K562 (cell line): ENCODE measurements around the gene CLDN7. TPM values are rescaled to one million over a fixed set of nuclear protein-coding genes. Genes with fewer than 3 reads are reported as not detected.
A peak's percentile ranks its signal among the peaks of the same experiment; 100 is the strongest.

Experiments used
- E2F6 ChIP-seq, 2 experiments: IDR thresholded peaks; 2 replicates each; pipeline ENCODE4 v1.6.1; 2011; ENCODE audit warnings: borderline replicate concordance in 1 of 2, control low read depth in 1 of 2, low read depth in 1 of 2, low read length in 1 of 2, mild to moderate bottlenecking in 1 of 2, mixed read lengths in 1 of 2, moderate library complexity in 1 of 2; ENCODE audit not compliant: insufficient read depth in 1 of 2, insufficient read length in 1 of 2, poor library complexity in 1 of 2, severe bottlenecking in 1 of 2; ENCODE audit errors: extremely low read depth in 1 of 2
- HCFC1 ChIP-seq: IDR thresholded peaks from 2 replicates; pipeline ENCODE4 v1.6.1; 2012; ENCODE audit warnings: low read depth, low read length, improper control_type of control experiment
- HDGF ChIP-seq: fragments of 450-650 bp; IDR thresholded peaks from 2 replicates; pipeline ENCODE4 v1.6.1; 2016
- JUN ChIP-seq, 2 experiments: sonication (generic) in 1 of 2; formaldehyde crosslinking in 1 of 2; IDR thresholded peaks; 2 replicates each; pipeline versions ENCODE4 v1.6.1 to v1.8.0; 2012 to 2022; ENCODE audit warnings: borderline replicate concordance in 2 of 2, mild to moderate bottlenecking in 2 of 2, improper control_type of control experiment in 1 of 2, low read depth in 1 of 2, low read length in 1 of 2, missing genetic modification reagents in 1 of 2
- LEF1 ChIP-seq: fragments of 450-650 bp; IDR thresholded peaks from 2 replicates; pipeline ENCODE4 v1.6.1; 2016; ENCODE audit warnings: mild to moderate bottlenecking
- MAFG ChIP-seq: fragments of 450-650 bp; conservative IDR thresholded peaks from 2 replicates; pipeline ENCODE4 v1.6.1; 2016; ENCODE audit warnings: missing genetic modification characterization, missing compliant biosample characterization
- MTA1 ChIP-seq: fragments of 450-650 bp; IDR thresholded peaks from 2 replicates; pipeline ENCODE4 v1.6.1; 2017; ENCODE audit warnings: borderline replicate concordance
- NFE2 ChIP-seq: IDR thresholded peaks from 2 replicates; pipeline ENCODE4 v1.6.1; 2014; ENCODE audit warnings: antibody characterized with exemption, low read depth
- PRDM10 ChIP-seq: fragments of 450-650 bp; IDR thresholded peaks from 2 replicates; pipeline ENCODE4 v1.6.1; 2018; ENCODE audit not compliant: partially characterized antibody
- RCOR1 ChIP-seq, 2 experiments: IDR thresholded peaks; 2 replicates each; pipeline ENCODE4 v1.6.1; 2012; ENCODE audit warnings: low read depth in 2 of 2, low read length in 2 of 2, borderline replicate concordance in 1 of 2, improper control_type of control experiment in 1 of 2
- RNF219 ChIP-seq: fragments of 250-450 bp; sonication (Bioruptor Pico); IDR thresholded peaks from 2 replicates; pipeline ENCODE4 v1.5.0; 2022; ENCODE audit warnings: mild to moderate bottlenecking
- SMAD2 ChIP-seq: fragments of 150-350 bp; IDR thresholded peaks from 2 replicates; pipeline ENCODE4 v1.6.1; 2014; ENCODE audit warnings: low read depth, mild to moderate bottlenecking, low read length
- SREBF2 ChIP-seq: sonication (generic); formaldehyde crosslinking; IDR thresholded peaks from 2 replicates; pipeline ENCODE4 v1.4.0; 2020; ENCODE audit warnings: mild to moderate bottlenecking, missing genetic modification reagents
- TAF15 ChIP-seq: fragments of 200-400 bp; formaldehyde crosslinking; IDR thresholded peaks from 2 replicates; pipeline ENCODE4 v1.6.1; 2017; ENCODE audit warnings: mild to moderate bottlenecking, low read depth, low read length, moderate library complexity
- TCF15 ChIP-seq: fragments of 250-450 bp; sonication (Bioruptor Pico); IDR thresholded peaks from 2 replicates; pipeline ENCODE4 v1.8.0; 2022; ENCODE audit warnings: moderate library complexity, mild to moderate bottlenecking, inconsistent platforms
- THRA ChIP-seq: fragments of 450-650 bp; IDR thresholded peaks from 2 replicates; pipeline ENCODE4 v1.6.1; 2017; ENCODE audit warnings: mild to moderate bottlenecking, moderate library complexity
- ZC3H8 ChIP-seq: fragments of 450-650 bp; IDR thresholded peaks from 2 replicates; pipeline ENCODE4 v1.6.1; 2017
- ZNF224 ChIP-seq: sonication (generic); formaldehyde crosslinking; IDR thresholded peaks from 2 replicates; pipeline ENCODE4 v1.8.0; 2022; ENCODE audit warnings: mild to moderate bottlenecking, missing genetic modification reagents
- ZNF707 ChIP-seq: fragments of 250-450 bp; sonication (Bioruptor Pico); conservative IDR thresholded peaks from 2 replicates; pipeline ENCODE4 v1.8.0; 2022; ENCODE audit warnings: inconsistent platforms, mild to moderate bottlenecking, moderate library complexity
- polyA plus RNA-seq, 8 experiments: library from polyadenylated mRNA; depleted of rRNA in 4 of 8; stranded (reverse) in 5 of 8; unstranded in 3 of 8; fragments of >200 nt; fragmentation: Nextera tagmentation in 2 of 8; fragmentation: Illumina TruSeq in 1 of 8; extraction: Ambion mirVana in 2 of 8; extraction: Trizol in 1 of 8; gene quantifications; 2 replicates each; pipeline versions ENCODE4 v1.2.1 to v1.2.3, GENCODE V29; 2011 to 2014; ENCODE audit warnings: inconsistent platforms in 1 of 8, missing spikeins in 1 of 8
- total RNA-seq, 7 experiments: library from RNA; depleted of rRNA in 6 of 7; stranded (reverse); fragments of >200 nt in 6 of 7; fragmentation: Illumina TruSeq in 2 of 7; extraction: Trizol in 2 of 7; gene quantifications; 2 replicates each; pipeline versions ENCODE4 v1.2.1 to v1.2.3, GENCODE V29; 2011 to 2021; ENCODE audit warnings: low replicate concordance in 1 of 7

The CLDN7 gene
- total and polyA plus RNA-seq, 9 of the 15 experiments (the other 6 are each of a cell fraction or from before 2014, with no cell fraction given) = 2.2 to 14.5 (median 7.6) TPM

GRCh38 chr17:7219812-7220592 lies 42.3 kb downstream of the CLDN7 start, which contains the start of the genes ACADVL and DLG4 (continued):
- TF ChIP-seq JUN (IDR thresholded peaks at IDR 0.05; ENCODE audit: borderline replicate concordance, low read depth, low read length) = peak; percentile 79
- no peak for TF ChIP-seq JUN (CRISPR knock-in tag; IDR thresholded peaks at IDR 0.05; ENCODE audit: borderline replicate concordance)
- TF ChIP-seq MAFG (tag) = no peak; the same call in 1 of the 2 replicates
- TF ChIP-seq ZNF707 = no peak
- TF ChIP-seq RNF219 (CRISPR knock-in tag) = no peak
- no peak for TF ChIP-seq HDGF
- no peak for TF ChIP-seq RCOR1 (IDR thresholded peaks at IDR 0.05; ENCODE audit: borderline replicate concordance in 1 of 2, low read depth in 2 of 2, low read length in 2 of 2)
- no peak for TF ChIP-seq E2F6 (IDR thresholded peaks at IDR 0.05; ENCODE audit: borderline replicate concordance in 1 of 2, extremely low read depth in 1 of 2, insufficient read depth in 1 of 2, insufficient read length in 1 of 2, low read depth in 1 of 2, low read length in 1 of 2, poor library complexity in 1 of 2, severe bottlenecking in 1 of 2)
- TF ChIP-seq SMAD2 = no peak
- no peak for TF ChIP-seq THRA
- TF ChIP-seq PRDM10 = no peak
- no peak for TF ChIP-seq SREBF2 (CRISPR knock-in tag)
- TF ChIP-seq MTA1 = no peak
- no peak for TF ChIP-seq ZC3H8
- no peak for TF ChIP-seq LEF1
- no peak for TF ChIP-seq TCF15 (CRISPR knock-in tag)
- no peak for TF ChIP-seq TAF15
- TF ChIP-seq ZNF224 (CRISPR knock-in tag) = no peak
- peak; percentile 77; the same call in 1 of the 2 replicates for TF ChIP-seq NFE2
- peak; percentile 93 for TF ChIP-seq HCFC1
